HUES64 (cell line): ENCODE data around the gene SCP2D1. TPM values are rescaled to one million over a fixed set of nuclear protein-coding genes. Genes with fewer than 3 reads are reported as not detected.
"Not testable (repeated sequence)": the region's sequence is repeated elsewhere in the genome, so short reads cannot be mapped to it uniquely, and the experiment has no call there.

ENCODE experiments used
- H3K27ac ChIP-seq: 2 replicates; pipeline ENCODE4 v1.7.0; 2013; ENCODE audit warnings: low read depth, low read length, inconsistent platforms
- H3K27me3 ChIP-seq: 2 replicates; pipeline ENCODE4 v1.6.1; 2013; ENCODE audit warnings: mild to moderate bottlenecking, low read length; ENCODE audit not compliant: insufficient read depth
- H3K36me3 ChIP-seq: 2 replicates; pipeline ENCODE4 v1.6.1; 2013; ENCODE audit warnings: mild to moderate bottlenecking, low read length; ENCODE audit not compliant: insufficient read depth
- H3K4me1 ChIP-seq: 2 replicates; pipeline ENCODE4 v1.6.1; 2013; ENCODE audit warnings: mild to moderate bottlenecking, low read length, moderate library complexity; ENCODE audit not compliant: insufficient read depth
- H3K4me3 ChIP-seq: 2 replicates; pipeline ENCODE4 v1.5.1; 2013; ENCODE audit warnings: mild to moderate bottlenecking, low read length, moderate library complexity
- H3K9ac ChIP-seq: 2 replicates; pipeline ENCODE4 v1.6.1; 2013; ENCODE audit warnings: mild to moderate bottlenecking, low read depth, low read length
- H3K9me3 ChIP-seq: 2 replicates; pipeline ENCODE4 v1.6.1; 2013; ENCODE audit warnings: low read depth, low read length; ENCODE audit not compliant: insufficient read depth
- WGBS: fragments of 150-250, 120-280 bp; methylation state at CpG from one replicate; pipeline ENCODE4 v1.1.7; 2013; ENCODE audit warnings: missing lambda C conversion rate; 5-methylcytosine and 5-hydroxymethylcytosine counted together
- polyA plus RNA-seq, 2 experiments: library from polyadenylated mRNA; stranded (reverse); fragments of 50-300 nt; gene quantifications; one replicate each; pipeline ENCODE4 v1.2.3, GENCODE V29; 2013

SCP2D1 gene
- not detected for polyA plus RNA-seq (2013, experiment 1 of 2)
- not detected for polyA plus RNA-seq (2013, experiment 2 of 2)

GRCh38 chr20:18813483-18813882 lies at the start of gene SCP2D1:
SCP2D1 (plus strand) TSS chr20:18813783; CDS start chr20:18813816, 33 bp downstream.
- 75% methylated on average over 3 of the region's 3 CpGs for WGBS
- Histone ChIP-seq H3K27ac (no peak within 1 kb of the TSS), H3K9ac (no peak within 1 kb of the TSS), H3K4me3 (no peak within 1 kb of the TSS), H3K4me1 (no peaks in the 10 kb centered on the region), H3K36me3 (no peaks in the 10 kb centered on the region), H3K9me3 (no peaks in the 10 kb centered on the region), H3K27me3 (no peaks in the 10 kb centered on the region)

GRCh38 chr20:18767676-18768075 lies 45.9 kb upstream of the SCP2D1 start:
- Histone ChIP-seq H3K9ac (no peak overlapping the region), H3K27ac (no peak overlapping the region), H3K9me3 (no peaks in the 10 kb centered on the region), H3K27me3 (no peaks in the 10 kb centered on the region), H3K4me1 (no peaks in the 10 kb centered on the region), H3K36me3 (no peaks in the 10 kb centered on the region), H3K4me3 (no peak overlapping the region)
- 70% methylated on average over 5 of the region's 5 CpGs for WGBS

GRCh38 chr20:18773566-18773965 lies 40.0 kb upstream of the SCP2D1 start:
- no peak overlapping the region for H3K9ac ChIP-seq
- H3K4me1 ChIP-seq = no peaks in the 10 kb centered on the region
- H3K4me3 ChIP-seq = no peak overlapping the region
- H3K36me3 ChIP-seq = no peaks in the 10 kb centered on the region
- no peaks in the 10 kb centered on the region for H3K9me3 ChIP-seq
- WGBS = 95% methylated on average over 1 of the region's 1 CpG
- no peaks in the 10 kb centered on the region for H3K27me3 ChIP-seq
- H3K27ac ChIP-seq = no peak overlapping the region

- H3K27ac ChIP-seq = no peak overlapping the region
- no peaks in the 10 kb centered on the region for H3K9me3 ChIP-seq
- H3K9ac ChIP-seq = no peak overlapping the region
- WGBS = 94% methylated on average over 2 of the region's 2 CpGs
- H3K27me3 ChIP-seq = no peaks in the 10 kb centered on the region
- no peak overlapping the region for H3K4me3 ChIP-seq
- H3K4me1 ChIP-seq = no peaks in the 10 kb centered on the region
- H3K36me3 ChIP-seq = no peaks in the 10 kb centered on the region
Observed at GRCh38 chr20:18774207-18774606, 39.4 kb upstream of the SCP2D1 start.

GRCh38 chr20:18775633-18776032 lies 38.0 kb upstream of the SCP2D1 start:
- H3K36me3 ChIP-seq = no peaks in the 10 kb centered on the region
- 97% methylated on average over 5 of the region's 5 CpGs for WGBS
- H3K27ac ChIP-seq = no peak overlapping the region
- H3K4me1 ChIP-seq = no peaks in the 10 kb centered on the region
- H3K9me3 ChIP-seq = no peaks in the 10 kb centered on the region
- H3K9ac ChIP-seq = no peak overlapping the region
- H3K27me3 ChIP-seq = no peaks in the 10 kb centered on the region
- no peak overlapping the region for H3K4me3 ChIP-seq

GRCh38 chr20:18778690-18779392 lies 34.7 kb upstream of the SCP2D1 start:
- WGBS = 67% methylated on average over 10 of the region's 10 CpGs

GRCh38 chr20:18780385-18781130 lies 33.0 kb upstream of the SCP2D1 start:
- no peaks in the 10 kb centered on the region for H3K27me3 ChIP-seq
- H3K4me1 ChIP-seq = no peaks in the 10 kb centered on the region
- H3K36me3 ChIP-seq = no peaks in the 10 kb centered on the region
- H3K4me3 ChIP-seq = no peak overlapping the region
- H3K9me3 ChIP-seq = no peaks in the 10 kb centered on the region
- 93% methylated on average over 9 of the region's 9 CpGs for WGBS
- no peak overlapping the region for H3K27ac ChIP-seq
- no peak overlapping the region for H3K9ac ChIP-seq

More at GRCh38 chr20:18778690-18779392, 34.7 kb upstream of the SCP2D1 start:
- Histone ChIP-seq H3K4me3 (no peak overlapping the region), H3K27ac (no peak overlapping the region), H3K36me3 (no peaks in the 10 kb centered on the region), H3K4me1 (no peaks in the 10 kb centered on the region), H3K9me3 (no peaks in the 10 kb centered on the region), H3K9ac (no peak overlapping the region), H3K27me3 (no peaks in the 10 kb centered on the region)

- no peaks in the 10 kb centered on the region for H3K4me1 ChIP-seq
- H3K36me3 ChIP-seq = no peaks in the 10 kb centered on the region
Observed at GRCh38 chr20:18781509-18781908, 32.1 kb upstream of the SCP2D1 start.

GRCh38 chr20:18783385-18783959 lies 30.1 kb upstream of the SCP2D1 start:
- 78% methylated on average over 5 of the region's 5 CpGs for WGBS
- Histone ChIP-seq H3K27me3 (no peaks in the 10 kb centered on the region), H3K9me3 (peaks cover 8% of the 10 kb centered on the region; the same call in 1 of the 2 replicates), H3K9ac (no peak overlapping the region), H3K4me3 (no peak overlapping the region), H3K27ac (no peak overlapping the region), H3K4me1 (no peaks in the 10 kb centered on the region), H3K36me3 (no peaks in the 10 kb centered on the region)

More at GRCh38 chr20:18781509-18781908, 32.1 kb upstream of the SCP2D1 start:
- H3K9ac ChIP-seq = no peak overlapping the region
- H3K27ac ChIP-seq = no peak overlapping the region
- WGBS = 83% methylated on average over 3 of the region's 3 CpGs
- H3K27me3 ChIP-seq = no peaks in the 10 kb centered on the region
- H3K9me3 ChIP-seq = no peaks in the 10 kb centered on the region
- no peak overlapping the region for H3K4me3 ChIP-seq

- WGBS = 84% methylated on average over 2 of the region's 2 CpGs
- not testable (repeated sequence) for H3K9me3 ChIP-seq, H3K36me3 ChIP-seq, H3K9ac ChIP-seq, H3K4me1 ChIP-seq, H3K27ac ChIP-seq, H3K4me3 ChIP-seq
- H3K27me3 ChIP-seq = peaks cover 28% of the 10 kb centered on the region
Observed at GRCh38 chr20:18787046-18787445, 26.5 kb upstream of the SCP2D1 start.

GRCh38 chr20:18788021-18788420 lies 25.6 kb upstream of the SCP2D1 start:
- Histone ChIP-seq H3K36me3 (no peaks in the 10 kb centered on the region), H3K9ac (no peak overlapping the region), H3K27me3 (peaks cover 28% of the 10 kb centered on the region), H3K27ac (no peak overlapping the region), H3K4me3 (no peak overlapping the region), H3K9me3 (peaks cover 9% of the 10 kb centered on the region; the same call in 1 of the 2 replicates), H3K4me1 (no peaks in the 10 kb centered on the region)
